Heart left ventricle (tissue), 13 donors: ENCODE measurements around the gene HIPK2.

Experiments used
- CTCF ChIP-seq, 12 donors: fragments of 200-600 bp; sonication (generic) in 4 of 12; IDR thresholded peaks; one replicate each; pipeline versions ENCODE4 v1.5.0 to v1.8.0; 2018 to 2022; ENCODE audit warnings: antibody characterized with exemption in 12 of 12, mild to moderate bottlenecking in 5 of 12
- POLR2A ChIP-seq, 2 donors: fragments of 450-650 bp; IDR thresholded peaks; one replicate each; pipeline ENCODE4 v1.6.1; 2017; ENCODE audit warnings: antibody characterized with exemption in 2 of 2, mild to moderate bottlenecking in 2 of 2, moderate library complexity in 2 of 2
- donor health status: ischemic (EF 13 %, LVEDD 7.1; RV severe dilation, severe dysfunction).
- donor health status: DM: no; HTN: yes; CAD: no.
- donor health status: DM: no; HTN: no; CAD: no.
- donor health status: ischemic (EF 25% LVEDD 6.9; RV normal size, moderate dysfunction).
- donor health status: ischemic (EF 25% LVEDD 5.7; RV mildly dilated, moderate dysfunction).
- donor health status: ischemic (EF 35%, LVEDD 5.7; RV mildly dilated, moderate dysfunction).
- donor health status: nonischemic (EF 11% LVEDD 7.7; RV severe dilation, severe dysfunction).
- donor health status: DM: yes; HTN: yes; CAD: no.
- donor health status: PGD.
- donor health status: ischemic (EF 29% LVEDD 5.4; RV normal size, mild dysfunction).
- donor health status: nonischemic (EF 23%, LVEDD 6.1; RV moderate dilation, normal function).

GRCh38 chr7:139643951-139644585 is 133.7 kb downstream of the HIPK2 start:
- TF ChIP-seq CTCF (IDR thresholded peaks at IDR 0.05) = no peak
- no peak for TF ChIP-seq POLR2A (IDR thresholded peaks at IDR 0.05)
